Middle frontal gyrus (tissue), 1 donor: ENCODE measurements around the gene BUB1.
"Not testable (repeated sequence)": the region's sequence is repeated elsewhere in the genome, so short reads cannot be mapped to it uniquely, and the experiment has no call there.

Source experiments
- DNase-seq: peaks from one replicate; pipeline ENCODE4 v3.0.0-alpha.2; 2015; ENCODE audit warnings: low spot score; ENCODE audit errors: extremely low spot score

The BUB1 gene

DNA sequence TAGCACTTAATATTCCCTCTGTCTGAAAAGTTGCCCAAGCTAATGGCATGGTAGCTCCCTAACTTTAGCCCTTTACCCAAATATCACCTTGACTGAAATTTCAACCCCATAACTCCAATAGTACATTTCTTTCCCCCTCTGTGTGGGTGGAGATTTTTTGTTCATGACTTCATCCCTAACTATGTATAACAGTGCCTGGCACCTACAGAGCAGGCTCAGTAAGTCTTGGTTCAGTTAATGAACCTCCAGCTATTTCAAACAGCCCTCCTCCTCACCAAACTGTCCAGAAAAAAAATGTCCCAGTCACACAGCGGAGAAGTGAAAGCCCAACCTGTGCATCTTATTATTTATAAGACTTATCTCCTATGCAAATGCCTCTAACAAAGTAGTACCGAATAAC lies 18.6 kb downstream of the BUB1 start:
- DNase-seq, result no peak

- no peak for DNase-seq
Observed at GRCh38 chr2:110657724-110658305, 20.0 kb downstream of the BUB1 start.

DNA sequence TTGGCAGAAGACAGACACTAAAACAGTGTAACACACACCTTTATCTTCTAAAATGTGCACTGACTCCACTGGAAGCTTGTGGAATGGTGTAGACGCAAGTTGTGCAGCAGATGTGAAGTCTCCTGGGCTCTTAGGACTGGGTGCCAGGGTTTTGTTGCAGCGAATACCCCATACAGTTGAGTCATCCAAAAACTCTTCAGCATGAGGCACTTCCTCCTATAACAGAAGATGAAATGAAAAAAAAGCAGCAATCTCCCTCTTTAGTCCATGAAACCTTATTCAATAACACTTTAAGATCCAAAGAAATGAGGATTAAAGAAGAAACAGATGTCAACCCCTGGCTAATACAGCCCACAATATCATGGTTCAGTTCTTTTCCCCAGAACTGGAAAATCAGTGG lies 22.2 kb downstream of the BUB1 start:
- no peak for DNase-seq

- DNase-seq, result no peak
Observed at GRCh38 chr2:110653861-110654260, 24.0 kb downstream of the BUB1 start.

GRCh38 chr2:110650346-110650745 lies 27.5 kb downstream of the BUB1 start:
- DNase-seq, result no peak

DNA sequence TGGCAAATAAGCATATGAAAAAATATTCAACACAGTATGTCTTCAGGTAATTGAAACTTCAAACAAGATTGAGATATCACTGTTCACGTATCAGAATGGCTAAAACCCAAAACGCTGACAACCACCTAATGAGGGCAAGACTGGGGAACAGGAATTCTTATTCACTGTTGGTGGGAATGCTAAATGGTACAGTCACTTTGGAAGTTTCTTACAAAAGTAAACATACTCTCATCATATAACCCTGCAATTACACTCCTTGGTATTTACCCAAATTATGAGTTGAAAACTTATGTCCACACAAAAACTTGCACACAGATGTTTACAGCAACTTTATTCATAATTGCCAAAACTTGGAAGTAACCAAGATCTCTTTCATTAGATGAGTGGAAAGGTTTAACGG lies 30.1 kb downstream of the BUB1 start:
- no peak for DNase-seq

- DNase-seq, result no peak
Observed at GRCh38 chr2:110645616-110646015, 32.2 kb downstream of the BUB1 start.

DNA sequence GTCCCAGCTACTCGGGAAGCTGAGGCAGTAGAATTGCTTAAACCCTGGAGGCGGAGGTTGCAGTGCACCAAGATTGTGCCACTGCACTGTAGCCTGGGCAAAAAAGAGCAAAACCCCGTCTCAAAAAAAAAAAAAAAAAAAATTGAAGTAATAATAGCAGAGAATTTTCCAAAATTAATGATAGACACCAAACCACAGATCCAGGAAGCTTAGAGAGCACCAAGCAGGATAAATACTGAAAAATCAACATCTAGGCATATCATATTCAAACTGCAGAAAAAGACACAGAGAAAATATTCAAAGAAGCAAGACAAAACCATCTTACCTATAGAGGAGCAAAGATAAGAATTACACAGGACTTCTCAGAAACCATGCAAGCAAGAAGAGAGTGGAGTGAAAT lies 33.5 kb downstream of the BUB1 start:
- DNase-seq, result no peak

GRCh38 chr2:110642360-110642759 lies 35.5 kb downstream of the BUB1 start:
- DNase-seq, result no peak

DNA sequence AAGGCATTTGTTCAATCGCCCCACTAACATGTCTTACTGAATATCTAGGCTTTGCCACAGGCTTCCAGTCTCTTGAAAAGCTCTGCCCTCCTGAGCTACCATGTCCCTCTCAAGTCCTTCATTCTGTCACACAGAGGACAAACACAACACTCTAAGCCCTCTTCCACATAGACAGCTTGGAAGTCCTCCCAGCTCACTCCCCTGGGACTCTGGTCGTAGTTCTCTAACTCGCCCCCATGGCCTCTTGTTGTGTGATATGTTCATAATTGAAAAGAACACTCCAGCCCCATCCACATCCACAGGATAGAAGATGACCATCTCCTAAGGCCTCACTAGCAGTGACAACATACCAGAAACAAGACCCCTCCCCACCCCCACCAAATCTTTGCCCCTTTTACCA lies 37.9 kb downstream of the BUB1 start:
- no peak for DNase-seq

- DNase-seq, result no peak
Observed at GRCh38 chr2:110638952-110639695, 38.7 kb downstream of the BUB1 start.

DNA sequence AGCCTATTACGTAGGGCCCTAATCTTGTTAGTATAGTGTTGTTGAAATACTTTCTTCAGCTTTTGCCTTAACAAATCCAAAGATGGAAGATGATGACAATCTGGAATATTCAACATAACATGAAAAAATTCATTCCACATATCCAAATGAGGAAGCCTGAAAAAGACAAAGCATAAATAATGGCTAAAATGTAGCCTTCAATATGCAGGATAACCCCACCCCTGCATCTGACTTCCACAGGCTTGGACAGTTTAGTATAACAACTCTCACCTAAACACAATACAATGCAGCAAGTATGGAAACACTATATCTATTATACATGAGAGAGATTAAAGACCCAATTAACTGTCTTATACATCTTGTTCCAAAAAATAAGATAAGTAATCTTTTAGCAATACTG lies 39.9 kb downstream of the BUB1 start:
- no peak for DNase-seq

DNA sequence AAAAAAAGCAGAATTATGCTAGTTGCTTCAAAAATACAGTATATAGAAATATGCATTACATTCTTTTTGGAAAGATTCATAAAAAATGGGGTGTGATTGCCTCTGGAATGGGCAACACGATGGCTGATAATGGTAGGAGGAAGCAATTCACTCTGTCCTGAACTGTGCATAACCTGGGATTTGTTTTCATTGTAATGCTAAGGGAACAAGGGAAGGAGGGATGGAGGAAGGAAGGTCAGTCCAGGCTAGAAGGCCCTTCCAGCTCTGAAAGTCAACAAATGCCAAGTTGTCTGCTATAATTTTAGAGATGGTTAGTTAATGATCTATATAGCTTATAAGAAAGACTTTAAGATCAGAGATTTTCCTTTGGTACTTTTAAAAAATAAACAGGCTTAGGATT lies 40.8 kb downstream of the BUB1 start:
- no peak for DNase-seq

DNA sequence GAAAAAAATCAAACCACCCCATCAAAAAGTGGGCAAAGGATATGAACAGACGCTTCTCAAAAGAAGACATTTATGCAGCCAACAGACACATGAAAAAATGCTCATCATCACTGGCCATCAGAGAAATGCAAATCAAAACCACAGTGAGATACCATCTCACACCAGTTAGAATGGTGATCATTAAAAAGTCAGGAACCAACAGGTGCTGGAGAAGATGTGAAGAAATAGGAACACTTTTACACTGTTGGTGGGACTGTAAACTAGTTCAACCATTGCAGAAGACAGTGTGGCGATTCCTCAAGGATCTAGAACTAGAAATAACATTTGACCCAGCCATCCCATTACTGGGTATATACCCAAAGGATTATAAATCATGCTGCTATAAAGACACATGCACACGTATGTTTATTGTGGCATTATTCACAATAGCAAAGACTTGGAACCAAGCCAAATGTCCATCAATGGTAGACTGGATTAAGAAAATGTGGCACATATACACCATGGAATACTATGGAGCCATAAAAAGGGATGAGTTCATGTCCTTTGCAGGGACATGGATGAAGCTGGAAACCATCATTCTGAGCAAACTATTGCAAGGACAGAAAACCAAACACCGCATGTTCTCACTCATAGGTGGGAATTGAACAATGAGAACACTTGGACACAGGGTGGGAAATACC lies 41.8 kb downstream of the BUB1 start:
- not testable (repeated sequence) for DNase-seq

DNA sequence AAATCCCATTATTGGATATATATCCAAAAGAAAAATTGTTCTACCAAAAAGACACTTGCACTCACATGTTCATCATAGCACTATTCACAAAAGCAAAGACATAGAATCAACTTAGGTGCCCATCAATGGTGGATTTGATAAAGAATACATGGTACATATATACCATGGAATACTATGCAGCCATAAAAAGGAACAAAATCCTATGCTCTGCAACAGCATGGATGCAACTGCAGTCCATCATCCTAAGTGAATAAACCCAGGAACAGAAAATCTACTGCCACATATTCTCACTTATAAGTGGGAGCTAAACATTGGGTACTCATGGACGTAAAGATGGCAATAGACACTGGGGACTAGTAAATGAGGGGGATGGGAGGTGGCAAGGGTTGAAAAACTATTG lies 50.5 kb downstream of the BUB1 start:
- DNase-seq, result not testable (repeated sequence)

GRCh38 chr2:110619326-110619939 lies 58.4 kb downstream of the BUB1 start:
- DNase-seq, result not testable (repeated sequence)

GRCh38 chr2:110613927-110614326 lies 63.9 kb downstream of the BUB1 start:
- DNase-seq, result not testable (repeated sequence)

DNA sequence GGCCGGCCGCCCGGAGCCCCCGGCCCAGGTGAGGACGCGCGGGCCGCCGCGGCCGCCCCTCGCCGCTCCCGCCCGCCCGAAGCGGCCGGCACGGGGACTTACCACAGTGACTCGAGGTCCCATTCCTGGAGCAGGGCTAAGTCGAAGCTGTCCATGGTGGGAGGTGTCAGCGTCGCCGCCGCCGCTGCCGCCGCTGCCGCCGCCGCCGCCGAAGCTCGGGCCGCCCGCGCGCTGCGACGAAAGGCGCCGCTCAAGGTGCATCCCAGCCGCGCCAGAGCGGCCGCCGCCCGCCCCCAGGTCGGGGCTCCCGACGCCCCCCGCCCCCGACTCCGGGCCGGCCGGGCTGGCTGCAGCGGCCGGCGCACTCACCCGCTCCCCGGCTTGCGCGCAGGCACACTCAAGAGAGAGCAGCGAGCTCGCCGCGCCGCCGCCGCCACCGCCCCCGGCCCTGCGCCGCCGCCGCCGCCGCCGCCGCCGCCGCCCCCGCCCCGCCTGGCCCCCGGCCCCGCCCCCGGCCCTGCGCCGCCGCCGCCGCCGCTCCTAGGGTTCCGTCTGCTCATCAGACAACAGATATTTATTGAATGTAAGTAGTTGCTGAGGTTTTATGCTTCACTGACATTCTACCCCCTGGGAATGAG lies 67.1 kb downstream of the BUB1 start:
- DNase-seq, result not testable (repeated sequence)

- not testable (repeated sequence) for DNase-seq
Observed at GRCh38 chr2:110609843-110610612, 67.8 kb downstream of the BUB1 start.

GRCh38 chr2:110608788-110609502 lies 68.9 kb downstream of the BUB1 start:
- not testable (repeated sequence) for DNase-seq
